GM19463 (cell line): ENCODE results near the gene HEATR9.

Source experiments
- ATAC-seq: cut with Tn5 transposase; IDR thresholded peaks from one replicate; pipeline ENCODE4 v1.9.1; 2021; ENCODE audit warnings: mild to moderate bottlenecking, moderate library complexity; ENCODE audit not compliant: unreplicated experiment

The HEATR9 gene

DNA sequence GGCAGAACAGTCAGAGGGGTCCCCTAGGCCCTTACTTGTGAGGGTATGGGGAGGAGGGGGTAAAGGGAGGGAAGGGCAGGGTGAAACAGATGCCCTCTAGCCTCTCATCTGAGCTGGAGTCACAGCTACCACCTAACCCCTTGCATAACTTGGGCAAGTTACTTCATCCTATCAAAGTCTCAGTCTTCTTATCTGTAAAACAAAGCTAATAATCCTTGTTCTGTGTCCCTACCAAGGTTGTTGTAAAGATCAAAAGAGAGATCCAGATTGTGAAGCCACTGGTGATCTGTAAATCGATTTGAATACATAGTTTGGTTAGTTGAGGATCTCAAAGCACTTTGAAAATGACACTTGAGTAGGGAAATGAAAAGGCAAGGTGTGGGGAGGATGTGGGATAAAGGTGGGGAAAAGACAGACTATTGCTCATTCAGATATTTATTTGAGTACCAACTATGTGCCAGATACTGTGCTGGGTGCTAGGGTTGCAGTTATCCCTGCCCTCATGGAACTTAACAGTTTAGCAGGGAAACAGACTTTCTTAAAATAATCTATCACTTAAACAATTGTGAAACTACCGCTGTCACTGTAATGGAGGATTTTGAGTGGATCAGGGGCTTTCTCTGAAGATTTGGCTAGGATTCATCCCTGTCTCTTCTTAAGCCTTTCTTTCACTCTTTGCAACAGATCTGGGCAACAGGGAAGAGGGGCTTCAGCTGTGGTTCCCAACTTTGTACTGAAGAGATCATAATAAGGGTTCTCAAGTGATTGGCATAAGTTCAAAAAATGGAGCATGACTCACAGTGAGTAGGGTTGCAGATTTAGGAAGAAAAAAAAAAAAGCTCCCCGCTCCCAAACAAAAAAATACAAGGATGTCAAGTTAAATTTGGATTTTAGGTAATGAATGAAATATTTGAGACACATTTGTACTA lies 3.0 kb downstream of the HEATR9 start:
- ATAC-seq: no peak

DNA sequence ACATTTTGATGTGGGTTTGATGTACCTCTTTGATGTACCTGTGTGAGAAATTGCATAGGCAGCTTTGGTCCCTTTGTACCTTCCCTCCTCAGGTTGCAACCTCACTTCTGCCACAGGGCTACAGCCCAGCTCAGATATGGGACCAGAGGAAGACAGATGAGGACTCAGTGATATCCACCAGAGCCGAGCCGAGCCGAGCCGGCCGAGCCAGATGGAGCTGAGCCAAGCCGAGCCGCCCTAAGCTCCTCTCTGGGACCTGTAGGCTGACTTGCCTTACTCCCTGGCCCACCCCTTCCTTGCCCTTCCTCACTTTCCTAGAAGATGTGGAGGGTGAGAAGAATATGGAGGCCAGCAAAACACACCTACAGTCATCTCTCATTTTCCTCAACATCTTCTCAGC lies 3.8 kb downstream of the HEATR9 start:
- no peak for ATAC-seq

DNA sequence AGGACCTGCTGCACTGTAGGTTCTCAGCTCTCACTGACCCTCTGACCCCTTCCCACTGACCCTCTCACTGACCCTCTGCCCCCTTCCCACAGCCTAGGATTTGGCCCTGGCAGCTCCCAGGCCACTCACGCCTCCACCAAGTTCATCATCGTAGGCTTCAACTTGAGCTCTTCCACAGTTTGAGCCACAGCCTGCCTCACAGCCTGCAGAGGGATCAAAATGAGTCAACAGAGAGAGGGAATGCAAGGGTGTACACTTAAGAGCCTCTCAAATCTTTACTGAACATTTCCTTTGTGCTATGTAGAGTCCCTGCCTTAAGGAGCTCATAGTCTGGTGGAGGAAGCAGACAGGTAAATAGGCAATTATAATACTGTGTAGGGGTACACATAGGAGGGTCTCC lies 12.1 kb downstream of the HEATR9 start:
- ATAC-seq: no peak

DNA sequence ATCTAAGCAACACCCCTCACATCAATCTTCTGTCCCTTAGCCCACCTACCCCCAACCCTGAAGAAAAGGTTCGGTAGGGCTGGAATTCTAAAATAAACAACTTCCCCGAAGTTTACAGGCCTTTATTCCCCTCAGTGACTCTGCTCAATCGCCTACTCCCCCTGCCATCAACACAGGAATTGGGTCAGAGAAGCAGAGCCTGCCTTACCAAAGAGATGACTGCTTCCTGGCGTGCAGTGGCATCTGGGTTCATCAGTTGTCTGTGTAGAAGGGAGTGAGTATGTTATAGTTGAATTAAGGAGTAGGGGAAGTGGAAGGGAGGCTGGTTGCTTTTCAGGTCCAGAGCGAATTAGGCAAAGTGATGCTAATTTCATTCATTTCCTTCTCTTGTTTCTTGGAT lies 12.7 kb downstream of the HEATR9 start:
- no peak for ATAC-seq

DNA sequence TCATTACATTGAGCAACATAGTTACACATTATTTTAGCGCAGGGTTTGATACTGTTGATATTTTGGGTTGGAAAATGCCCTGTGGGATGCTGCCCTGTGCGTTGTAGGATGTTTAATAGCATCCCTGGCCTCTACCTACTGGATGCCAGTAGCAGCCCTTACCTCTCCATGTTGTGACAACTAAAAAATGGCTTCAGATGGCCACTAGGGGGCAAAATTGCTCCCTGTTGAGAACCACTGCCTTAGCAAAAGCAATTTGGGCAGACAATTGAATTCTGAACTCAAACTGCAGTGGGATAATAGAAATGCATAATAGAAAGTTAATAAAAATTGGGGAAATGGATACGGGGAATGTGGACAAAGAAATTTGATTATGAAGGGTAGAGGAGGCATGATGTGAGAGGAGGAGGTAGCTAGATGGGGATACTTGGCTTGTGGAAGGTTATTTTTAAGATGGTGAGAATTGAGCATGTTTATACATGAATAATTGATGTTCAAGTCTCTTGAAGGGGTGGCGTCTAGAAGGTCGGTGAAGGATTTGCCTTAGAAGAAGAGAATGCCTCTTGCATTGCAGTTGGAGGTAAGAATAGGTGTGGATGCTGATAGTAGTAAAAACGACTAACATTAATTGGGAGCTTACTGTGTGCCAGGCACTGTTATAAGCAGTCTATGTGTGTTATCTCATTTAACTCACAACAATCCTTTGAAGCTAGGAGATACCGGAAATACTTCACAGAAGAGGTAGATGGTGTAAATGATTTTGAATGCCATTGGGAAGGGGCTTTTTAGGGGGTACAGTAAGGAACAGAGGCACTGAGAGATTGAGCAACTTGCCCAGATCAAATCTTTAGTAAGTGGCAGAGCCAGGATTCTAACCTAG lies 19.0 kb downstream of the HEATR9 start:
- ATAC-seq: no peak

DNA sequence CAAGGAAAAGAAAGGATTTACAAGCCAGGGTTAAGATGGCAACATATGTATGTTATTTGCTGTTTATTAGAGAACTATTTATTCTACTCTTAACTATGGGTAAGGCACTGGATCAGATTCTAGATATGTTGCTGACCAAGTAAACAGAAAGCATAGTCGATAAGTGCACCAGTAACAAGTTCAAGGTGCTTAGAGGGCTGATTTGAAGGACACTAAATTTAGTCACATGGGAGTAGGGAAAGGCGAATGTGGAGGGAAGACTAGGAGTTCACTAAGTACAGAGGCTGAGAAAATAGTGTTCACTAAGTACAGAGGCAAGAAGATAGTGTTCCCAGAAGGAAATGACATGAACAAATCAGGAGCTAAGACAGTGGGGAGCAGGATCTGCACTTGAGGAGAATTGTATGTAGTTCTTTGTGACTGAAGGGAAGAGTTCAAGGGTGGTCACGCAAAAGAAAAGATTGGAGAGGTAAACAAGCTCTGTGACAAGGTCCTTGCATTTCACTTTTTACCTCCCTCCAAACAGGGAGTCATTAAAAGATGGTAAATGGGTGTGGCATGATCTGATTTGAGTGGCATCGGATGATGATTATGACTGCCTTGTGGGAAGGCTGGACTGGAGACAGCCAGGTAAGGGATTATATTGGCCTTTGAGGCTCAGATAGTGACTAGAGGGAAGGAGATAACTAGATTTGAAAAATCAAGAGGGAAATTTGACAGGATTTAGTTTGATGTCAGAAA lies 20.9 kb downstream of the HEATR9 start:
- ATAC-seq: no peak

DNA sequence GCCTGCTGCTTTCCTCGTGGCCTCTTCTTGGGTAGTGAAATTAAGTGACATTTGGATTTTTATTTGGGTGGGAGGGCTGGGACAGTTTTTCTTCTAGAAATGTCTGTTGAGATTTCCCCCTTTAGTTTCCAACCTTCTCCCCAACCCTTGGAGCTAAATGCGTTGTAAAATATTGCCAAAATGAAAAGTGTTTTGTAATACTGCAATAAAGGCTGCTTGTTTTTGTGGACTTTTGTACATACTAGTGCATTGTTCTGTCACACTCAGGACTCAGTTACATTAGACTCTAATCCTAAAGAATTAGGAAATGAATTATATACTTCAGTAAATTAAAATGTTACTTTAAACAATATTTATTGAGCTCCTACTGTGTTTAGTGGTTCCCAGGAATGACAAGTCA lies 21.7 kb downstream of the HEATR9 start:
- no peak for ATAC-seq

DNA sequence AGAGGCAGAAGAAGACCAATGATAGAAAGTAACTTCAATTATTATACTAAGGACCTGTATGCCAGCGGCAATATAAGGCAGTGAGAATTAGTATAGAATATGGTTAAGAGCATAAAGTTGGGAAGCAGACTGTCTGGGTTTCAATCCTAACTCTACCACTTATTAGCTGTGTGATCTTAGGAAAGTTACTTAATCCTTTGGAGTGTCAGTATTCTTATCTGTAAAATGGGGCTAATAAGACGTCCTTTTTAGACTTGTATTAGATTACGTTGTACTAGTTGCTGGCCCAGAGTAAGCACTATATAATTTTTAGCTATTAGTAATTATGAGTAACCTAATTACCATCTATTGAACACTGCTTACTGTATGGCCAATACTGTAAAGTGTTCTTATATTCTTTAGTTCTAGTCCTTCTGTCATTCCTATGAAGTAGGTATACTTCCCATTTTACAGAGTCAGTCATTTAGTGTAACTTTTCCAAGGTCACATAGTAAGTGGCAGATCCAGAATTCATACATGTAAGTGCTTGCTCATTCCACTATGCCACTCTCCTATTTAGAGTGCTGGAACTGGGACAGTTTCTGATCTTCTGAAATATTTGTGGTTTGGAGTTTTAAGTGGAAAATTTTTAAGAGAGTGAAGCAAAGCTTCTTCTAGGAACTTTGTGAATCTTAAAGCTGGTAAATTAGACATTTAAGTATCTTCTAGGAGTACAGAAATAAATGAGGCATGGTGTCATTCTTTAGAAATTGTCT lies 22.5 kb downstream of the HEATR9 start:
- ATAC-seq: no peak

DNA sequence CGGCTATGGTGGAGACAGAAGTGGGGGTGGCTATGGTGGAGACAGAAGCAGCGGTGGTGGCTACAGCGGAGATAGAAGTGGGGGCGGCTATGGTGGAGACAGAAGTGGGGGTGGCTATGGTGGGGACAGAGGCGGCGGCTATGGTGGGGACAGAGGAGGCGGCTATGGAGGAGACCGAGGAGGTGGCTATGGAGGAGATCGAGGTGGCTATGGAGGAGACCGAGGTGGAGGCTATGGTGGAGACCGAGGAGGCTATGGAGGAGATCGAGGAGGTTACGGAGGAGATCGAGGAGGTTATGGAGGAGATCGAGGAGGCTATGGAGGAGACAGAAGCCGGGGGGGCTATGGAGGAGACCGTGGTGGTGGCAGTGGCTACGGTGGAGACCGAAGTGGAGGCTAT lies 24.1 kb downstream of the HEATR9 start:
- no peak for ATAC-seq

DNA sequence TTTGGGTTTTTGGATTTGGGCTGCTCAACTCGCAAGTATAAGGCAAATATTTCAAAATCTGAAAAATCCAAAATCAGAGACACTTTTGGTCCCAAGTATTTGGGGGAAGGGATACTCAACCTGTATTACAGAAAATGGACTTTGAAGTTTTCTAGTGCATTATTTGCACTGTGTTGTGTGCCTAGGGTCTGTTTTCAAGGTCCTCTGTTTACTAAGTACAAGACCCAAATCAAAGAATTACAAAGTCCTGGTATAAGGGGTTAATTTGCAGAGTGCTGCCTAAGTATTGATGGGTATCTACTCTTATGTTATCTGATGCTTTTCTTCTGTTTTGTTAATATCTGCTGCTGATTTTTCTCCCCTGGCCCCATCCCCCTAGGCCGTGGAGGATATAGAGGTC lies 25.0 kb downstream of the HEATR9 start:
- no peak for ATAC-seq

DNA sequence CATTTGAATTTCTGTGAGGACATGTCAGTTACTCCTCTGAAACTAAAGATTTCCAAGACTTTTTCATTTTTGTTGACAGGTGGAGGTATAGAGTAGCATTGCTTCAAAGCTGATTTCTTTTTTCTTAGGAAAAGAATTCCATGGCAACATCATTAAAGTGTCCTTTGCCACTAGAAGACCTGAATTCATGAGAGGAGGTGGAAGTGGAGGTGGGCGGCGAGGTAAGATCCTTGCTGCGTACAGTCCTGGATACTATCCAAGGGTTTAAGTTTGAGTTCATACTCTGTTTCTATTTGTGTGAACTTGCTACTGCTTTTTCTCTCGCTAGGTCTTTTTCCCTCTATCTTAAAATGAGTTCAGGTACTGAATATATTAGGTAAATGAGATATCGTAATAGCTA lies 26.5 kb downstream of the HEATR9 start:
- ATAC-seq: no peak

DNA sequence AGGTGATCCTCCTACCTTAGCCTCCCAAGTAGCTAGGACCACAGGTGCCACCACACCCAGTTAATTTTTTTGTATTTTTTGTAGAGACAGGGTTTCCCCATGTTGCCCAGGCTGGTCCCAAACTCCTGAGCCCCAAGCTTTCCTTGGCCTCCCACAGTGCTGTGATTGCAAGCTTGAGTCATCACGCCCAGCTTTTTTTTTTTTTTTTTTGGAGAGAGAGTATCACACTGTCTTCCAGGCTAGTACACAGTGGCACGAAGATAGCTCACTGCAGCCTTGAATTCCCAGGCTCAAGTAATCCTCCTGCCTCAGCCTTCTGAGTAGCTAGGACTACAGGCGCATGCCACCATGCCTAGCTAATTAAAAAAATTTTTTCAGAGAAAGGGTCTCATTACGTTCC lies 27.2 kb downstream of the HEATR9 start:
- no peak for ATAC-seq

DNA sequence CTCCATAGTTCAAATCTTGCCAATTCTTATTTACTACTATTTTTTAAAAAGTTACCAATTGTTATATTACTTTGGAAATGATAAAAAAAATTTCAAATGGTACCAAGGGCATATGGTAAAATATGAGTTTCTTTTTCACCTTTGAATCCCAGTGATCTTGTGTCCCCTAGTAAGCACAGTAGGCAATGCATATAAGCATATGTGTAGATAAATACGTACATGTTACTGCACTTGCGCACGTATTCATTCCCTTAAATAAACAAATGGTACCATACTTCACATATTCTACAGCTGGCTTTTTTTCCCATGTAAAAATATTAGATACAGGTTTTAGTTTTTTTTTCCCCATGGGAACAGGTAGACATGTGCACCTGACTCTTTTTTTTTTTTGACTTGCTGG lies 27.6 kb downstream of the HEATR9 start:
- no peak for ATAC-seq

DNA sequence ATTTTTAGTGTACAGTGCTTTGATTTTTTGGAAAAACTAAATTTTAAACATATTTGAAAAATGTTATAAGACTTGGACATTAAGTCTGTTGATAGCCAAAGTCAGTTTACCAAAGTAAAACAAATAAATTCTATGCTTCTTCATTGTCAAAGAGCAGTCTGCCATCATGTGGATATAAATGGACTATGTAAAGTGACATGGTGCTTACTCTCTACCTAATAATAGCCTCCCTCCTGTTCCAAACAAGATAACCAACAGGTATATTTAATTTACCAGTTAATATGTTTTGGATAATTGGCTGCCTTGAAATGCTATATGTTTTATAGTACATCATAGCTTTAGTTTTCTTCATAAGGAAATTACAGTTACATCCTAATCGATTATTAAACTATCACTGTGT lies 43.5 kb downstream of the HEATR9 start:
- no peak for ATAC-seq

DNA sequence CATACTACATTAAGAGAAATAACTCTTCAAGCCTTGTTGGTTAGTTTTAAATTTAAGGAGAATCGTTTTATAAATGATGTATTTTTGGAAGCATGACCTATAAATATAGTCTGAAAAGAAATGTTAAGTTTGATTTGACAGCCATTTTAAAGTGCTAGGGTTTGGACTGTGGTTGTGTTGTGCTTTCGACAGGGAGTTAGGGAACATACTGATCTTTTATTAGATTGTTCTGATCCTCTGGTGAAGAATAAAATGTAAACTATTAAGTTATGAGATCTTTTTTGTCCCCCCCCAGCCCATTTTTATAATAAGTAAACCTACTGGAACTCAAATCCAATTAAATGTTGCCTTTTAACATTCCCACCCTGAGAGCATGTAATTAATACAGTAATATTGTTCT lies 47.4 kb downstream of the HEATR9 start:
- no peak for ATAC-seq

DNA sequence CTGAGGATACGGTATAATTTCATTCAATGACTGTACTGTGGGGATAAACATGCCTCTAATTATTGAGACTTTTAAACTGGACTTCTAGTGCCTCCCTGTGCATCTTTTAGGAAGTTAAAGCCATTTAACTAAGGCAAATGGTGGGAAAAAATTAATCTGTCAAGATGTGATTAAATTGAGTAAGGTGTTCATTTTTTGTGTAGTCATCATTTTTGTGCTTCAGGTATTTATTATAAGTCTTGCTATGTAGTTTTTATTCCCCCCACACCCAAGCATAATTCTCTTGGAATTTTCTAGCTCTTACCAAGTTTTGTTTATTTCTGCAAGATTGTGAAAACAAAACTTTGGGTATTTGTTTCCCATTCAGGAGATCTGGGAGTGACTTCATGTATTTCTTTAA lies 49.2 kb downstream of the HEATR9 start:
- no peak for ATAC-seq

DNA sequence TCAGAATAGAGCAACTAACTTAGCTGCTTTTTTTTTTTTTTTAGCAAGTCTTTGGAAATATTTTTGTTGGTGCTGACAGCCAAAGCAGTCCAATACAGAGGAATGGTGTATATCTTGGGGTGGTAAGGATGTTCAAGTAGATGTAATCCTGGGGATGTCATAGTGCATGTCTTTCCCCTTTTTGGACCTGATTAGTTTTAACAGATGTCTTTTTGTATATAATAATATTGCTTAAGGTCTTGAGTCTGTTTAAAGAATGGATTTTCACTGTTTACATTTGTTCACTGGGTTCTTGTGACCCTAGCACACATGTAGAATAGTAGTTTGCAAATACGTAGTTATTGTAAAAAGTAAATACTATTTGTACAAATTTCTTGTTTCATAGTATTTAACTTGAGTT lies 51.5 kb downstream of the HEATR9 start:
- ATAC-seq: no peak

DNA sequence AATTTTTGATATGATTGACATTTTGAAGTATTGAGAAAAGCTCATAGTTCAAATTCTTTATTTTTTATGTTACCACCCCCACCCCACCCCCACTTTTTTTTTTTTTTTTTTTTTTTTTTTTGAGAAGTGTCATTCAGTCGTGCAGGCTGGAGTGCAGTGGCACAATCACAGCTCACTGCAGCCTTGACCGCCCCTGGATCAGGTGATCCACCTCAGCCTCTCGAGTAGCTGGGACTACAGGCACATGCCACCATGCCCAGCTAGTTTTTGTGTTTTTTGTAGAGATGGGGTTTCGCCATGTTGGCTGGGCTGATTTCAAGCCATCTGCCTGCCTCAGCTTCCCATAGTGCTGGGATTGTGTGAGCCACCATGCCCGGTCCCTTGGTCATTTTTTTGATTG lies 52.0 kb downstream of the HEATR9 start:
- ATAC-seq: no peak

DNA sequence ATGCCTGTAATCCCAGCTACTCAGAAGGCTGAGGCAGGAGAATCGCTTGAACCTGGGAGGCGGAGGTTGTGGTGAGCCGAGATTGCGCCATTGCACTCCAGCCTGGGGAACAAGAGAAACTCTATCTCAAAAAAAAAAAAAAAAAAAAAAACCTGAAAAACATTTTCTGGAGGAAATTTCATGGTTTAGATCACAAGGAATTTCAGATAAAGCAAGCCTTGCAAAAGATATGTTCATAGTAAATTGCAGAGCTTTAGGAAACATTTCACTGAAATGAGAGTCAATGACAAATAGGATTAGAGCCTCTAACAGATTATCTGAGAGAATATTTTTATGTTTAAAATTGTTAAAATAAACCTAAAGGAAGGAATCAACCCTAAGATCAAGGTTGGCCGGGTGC lies 56.2 kb downstream of the HEATR9 start:
- no peak for ATAC-seq

DNA sequence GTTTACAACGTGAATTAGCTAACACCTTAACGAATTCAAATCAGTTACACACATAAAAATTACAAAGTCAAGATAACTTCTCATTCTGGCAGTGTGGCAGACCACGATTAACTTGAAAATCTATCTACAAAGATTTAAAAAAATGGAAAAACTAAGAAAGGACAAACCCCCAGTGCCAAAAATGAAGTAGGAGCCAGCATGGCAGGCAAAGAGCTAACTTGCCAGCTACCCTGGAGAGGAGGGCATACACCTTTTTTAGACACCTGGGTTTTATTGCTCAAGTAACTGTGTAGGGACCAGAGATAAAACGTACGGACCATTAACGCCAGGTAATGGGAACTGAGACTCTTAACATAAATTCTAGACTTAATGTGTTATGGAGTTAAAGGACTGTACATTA lies 56.9 kb downstream of the HEATR9 start:
- no peak for ATAC-seq
